GM21528 (cell line): ENCODE results near the gene CBY1.

Experiments used
- ATAC-seq: cut with Tn5 transposase; IDR thresholded peaks from one replicate; pipeline ENCODE4 v1.9.1; 2021; ENCODE audit warnings: mild to moderate bottlenecking, moderate library complexity; ENCODE audit not compliant: unreplicated experiment, low FRiP score

CBY1 gene

DNA sequence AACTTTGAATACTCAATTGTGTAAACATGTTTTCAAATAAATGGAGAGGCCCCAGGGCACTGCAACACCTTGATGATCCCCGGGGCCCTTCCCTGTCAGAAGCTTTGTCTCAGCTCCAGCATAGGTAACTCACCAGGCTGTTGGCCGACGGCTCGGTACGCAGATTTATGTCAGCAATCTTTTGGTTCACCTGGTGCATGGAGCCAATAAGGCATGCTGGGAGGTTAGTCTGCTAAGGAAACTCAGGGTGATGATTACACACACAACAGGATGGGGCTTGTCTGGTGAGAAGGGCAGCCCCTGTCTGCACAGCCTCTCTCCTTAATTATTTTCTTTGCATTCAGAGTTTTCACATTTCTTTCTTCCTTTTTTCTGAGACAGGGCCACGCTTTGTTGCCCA, 11.0 kb upstream of the CBY1 start:
- ATAC-seq = no peak

DNA sequence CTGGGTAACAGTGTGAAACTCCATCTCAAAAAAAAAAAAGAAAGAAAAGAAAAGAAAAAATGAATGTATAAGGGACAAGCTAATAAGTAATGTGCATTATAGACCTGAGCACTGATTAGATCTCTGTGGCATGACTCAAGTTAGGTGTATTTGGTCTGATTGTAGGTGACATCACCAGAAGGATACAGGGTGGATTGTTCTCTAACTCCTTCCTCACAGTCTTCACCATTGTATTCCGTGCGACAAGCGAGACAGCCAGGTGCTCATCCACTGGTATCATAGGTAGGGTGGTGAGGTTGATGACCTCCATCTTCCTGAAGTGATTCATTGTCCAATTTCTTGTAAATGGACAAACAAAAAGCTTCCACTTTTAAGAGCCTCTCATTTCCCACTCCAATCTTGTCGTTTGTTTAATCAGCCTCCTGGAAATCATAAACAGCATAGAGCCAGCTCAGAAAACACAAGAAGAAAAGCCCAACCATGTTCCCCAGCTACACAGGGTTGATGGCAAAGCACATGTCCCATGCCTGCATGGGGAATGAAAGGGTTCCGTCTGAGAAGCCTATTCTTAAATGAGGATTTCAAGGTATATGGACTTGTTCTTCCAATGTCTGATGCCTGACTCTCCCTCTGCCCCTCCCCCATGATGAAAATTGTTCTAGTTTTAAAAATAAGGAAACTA, 6.5 kb upstream of the CBY1 start:
- no peak for ATAC-seq

DNA sequence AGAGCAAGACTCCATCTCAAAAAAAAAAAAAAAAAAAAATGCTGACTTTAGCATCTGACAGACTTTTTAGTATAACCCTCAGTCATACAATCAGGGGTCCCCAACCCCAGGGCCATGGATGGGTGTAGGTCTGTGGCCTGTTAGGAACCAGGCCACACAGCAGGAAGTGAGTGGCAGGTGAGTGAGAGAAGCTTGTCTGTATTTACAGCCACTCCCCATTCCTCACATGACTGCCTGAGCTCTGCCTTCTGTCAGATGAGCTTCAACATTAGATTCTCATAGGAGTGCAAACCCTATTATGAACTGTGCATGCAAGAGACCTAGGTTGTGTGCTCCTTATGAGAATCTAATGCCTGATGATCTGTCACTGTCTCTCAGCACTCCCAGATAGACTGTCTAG, 3.6 kb upstream of the CBY1 start:
- ATAC-seq = no peak

DNA sequence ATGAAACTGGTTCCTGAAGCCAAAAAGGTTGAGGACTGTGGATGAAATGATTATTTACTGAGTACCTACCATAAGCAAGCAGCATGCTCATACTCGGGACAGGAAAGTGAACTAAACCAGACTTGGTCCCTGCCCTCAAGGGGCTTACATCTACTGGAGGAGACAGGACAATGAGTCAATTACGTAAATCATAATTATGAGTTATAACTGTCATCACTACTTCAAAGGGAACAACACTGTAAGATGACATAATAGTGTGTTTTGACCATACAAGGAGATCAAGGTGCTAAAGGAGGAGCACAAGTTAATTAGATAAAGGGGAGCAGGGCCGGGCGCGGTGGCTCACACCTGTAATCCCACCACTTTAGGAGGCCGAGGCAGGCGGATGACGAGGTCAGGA, 2.7 kb upstream of the CBY1 start:
- no peak for ATAC-seq

DNA sequence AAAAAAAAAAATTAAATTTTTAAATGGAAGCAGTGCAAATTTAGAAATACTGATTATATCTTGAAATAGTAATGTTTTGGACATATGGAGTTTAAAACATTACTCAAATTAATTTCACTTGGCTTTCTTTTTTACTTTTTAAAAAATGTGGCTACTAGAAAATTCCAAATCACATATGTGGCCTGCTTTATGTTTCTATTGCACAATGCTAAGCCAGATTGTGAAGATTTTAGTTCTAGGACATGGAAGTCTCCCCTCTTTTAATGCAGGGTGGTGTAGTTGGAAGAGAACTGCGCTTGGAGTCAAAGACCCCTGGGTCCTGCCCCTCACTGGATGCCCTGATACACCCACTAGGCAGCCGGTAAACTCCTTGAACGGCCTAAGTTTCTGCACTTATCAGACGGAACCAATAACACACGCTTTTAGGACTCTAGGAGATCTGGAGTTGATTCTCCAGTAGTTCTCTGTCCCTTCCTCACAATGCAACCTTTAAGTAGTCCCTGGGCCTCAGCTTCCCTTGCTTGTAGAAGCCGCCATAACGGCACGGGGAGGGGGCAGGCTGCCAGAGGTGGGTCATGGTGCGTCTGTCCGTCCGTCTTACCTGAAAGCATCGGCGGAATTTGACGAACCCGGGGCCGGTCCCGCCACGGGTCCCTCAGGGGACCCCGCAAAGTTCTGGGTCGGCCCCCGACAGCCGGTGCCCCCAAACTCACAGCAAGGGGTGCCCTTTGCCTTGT, 751 bp upstream of the CBY1 start:
- ATAC-seq = no peak

DNA sequence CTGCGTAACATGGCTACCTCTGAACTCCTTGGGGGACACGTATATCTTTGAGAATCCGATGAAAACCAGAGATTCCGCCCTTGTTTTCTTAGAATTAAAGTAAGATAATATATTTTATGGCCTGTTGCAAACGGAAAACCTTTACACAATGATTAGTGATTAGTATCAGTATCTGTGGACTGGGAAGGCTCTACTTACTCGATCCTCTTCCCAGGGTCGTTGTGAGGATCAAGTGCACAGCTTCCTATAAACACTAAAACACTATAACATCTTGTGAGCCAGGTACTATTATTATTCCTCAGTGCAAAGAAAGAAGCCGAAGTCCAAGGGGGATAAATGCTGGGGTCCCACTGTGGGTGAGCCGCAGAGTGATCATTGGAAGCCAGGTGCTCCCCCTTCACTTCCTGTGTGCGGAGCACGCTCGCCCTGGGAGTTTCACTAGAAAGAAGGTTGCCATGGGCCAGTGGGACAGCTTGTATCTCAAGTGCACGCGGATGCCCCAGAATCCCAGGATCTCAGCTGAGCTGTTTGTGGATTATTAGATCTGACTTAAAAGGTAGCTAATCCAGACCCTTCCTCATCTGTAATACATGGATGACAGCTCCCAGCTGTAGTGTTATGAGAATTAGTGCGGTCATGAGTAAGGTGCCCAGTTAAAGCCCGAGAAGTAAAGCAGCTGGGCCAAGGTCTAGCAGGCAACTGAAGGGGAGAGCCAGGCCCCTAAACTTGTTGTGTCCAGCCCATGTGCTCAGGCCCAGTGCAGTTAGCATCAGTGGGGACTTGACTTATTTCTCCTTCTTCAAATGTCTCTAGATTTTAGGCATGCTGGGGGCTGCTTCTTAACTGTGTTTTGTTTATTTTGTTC, 839 bp downstream of the CBY1 start:
- ATAC-seq = peak; percentile 43

DNA sequence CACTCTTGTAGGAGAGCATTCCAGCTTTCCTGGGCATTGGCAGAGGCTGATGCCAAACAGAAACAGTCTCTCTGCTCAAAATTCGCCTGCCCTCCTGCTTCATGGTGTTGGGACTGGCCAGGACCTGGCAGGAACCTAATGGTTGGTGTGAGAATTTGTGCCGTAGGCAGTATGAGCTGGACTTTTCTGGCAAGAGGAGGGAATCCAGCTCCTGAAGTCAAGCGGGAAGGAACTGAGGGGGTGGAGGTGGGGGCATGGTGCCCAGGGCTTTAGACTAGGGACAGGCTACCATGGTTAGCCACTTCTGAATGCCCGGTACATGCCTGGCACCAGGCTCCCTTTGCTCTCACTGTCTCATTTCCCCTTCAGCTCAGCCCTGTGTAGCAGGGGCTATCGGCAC, 18.4 kb downstream of the CBY1 start:
- no peak for ATAC-seq

DNA sequence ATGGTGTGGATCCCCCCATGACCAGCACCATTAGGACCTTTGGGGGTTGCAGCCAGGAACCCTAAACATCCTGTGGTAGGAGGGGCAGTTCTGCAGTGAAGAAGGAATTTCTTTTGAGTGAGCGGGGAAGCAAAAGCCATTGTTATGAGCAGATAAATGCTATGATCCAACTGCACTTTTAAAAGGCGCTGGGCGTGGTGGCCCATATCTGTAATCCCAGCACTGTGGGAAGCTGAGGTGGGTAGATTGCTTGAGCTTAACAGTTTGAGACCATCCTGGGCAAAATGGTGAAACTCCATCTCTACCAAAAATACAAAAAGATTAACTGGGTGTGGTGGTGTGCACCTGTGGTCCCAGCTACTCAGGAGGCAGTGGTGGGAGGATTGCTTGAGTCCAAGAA, 19.4 kb downstream of the CBY1 start:
- ATAC-seq = no peak

DNA sequence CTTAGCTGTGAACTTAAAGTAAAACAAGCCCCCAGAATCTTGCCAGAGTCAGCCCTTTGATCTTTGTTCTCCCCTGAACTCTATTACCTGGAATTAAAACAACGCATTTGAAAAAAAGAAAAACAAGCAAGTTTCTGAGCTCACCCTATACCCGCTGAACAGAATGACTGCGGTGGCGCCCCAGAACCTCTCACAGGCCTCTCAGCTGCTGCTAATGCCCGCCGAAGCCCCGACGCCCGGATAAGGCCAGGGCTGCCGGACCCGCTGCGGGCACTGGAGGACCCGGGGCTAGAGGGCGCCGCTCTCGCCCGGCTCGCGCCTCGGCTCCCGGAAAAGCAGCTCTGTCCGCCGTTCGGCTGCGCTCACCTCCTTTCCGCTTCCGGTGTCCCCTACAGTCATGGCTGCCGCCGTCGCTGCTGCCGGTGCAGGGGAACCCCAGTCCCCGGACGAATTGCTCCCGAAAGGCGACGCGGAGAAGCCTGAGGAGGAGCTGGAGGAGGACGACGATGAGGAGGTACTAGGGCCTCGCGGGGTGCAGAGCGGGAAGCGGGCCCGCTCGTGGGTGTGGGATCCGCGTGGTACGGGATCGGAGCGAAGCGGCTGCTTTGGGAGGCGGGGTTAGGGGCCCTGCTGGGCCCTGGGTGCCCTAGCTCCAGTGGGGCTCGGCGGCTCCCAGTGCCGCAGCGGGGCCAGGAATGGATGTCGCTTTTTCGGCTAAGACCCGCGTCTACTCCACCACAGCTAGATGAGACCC, 25.3 kb downstream of the CBY1 start, which contains the start of gene TOMM22:
TOMM22 (plus strand) TSS at position 376 of the 754 bp plus-strand sequence; CDS start at position 398, 22 bp downstream.
- peak; percentile 88 for ATAC-seq

DNA sequence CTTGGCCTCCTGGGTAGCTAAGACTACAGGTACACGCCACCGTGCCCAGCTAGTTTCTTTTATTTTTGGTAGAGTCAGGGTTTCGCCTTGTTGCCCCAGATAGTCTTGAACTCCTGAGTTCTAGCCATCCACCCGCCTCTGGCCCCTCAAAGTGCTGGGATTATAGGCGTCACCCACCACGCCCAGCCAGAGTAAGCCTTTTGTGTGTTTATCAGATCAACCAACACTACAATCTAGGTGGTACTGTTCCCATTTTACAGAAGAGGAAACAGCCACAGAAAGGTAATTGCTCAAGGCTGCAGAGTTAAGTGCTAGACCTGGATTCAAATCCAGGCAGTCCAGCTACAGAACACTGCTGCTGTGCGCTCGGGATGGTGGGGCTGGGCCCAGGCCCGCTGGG, 28.5 kb downstream of the CBY1 start:
- no peak for ATAC-seq

DNA sequence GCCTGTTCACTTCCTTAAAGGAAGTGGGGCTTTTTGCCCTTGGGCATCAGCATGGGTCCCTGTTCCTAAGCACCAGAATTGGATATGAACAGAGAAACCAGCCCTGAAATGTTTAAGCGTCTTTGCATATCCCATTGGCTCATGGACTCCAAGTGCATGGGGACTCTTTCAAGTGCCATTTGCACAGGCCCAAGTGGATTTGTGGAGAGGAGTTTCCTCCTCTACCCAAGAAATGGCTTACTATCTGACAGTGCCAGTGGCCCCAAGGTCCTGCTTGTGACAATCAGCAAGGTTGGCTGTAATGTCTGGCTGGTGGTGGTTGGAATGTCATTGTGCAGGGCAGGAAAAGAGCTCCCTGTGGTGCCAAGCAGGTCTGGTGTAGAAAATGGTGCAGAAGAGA, 29.3 kb downstream of the CBY1 start:
- ATAC-seq = no peak

DNA sequence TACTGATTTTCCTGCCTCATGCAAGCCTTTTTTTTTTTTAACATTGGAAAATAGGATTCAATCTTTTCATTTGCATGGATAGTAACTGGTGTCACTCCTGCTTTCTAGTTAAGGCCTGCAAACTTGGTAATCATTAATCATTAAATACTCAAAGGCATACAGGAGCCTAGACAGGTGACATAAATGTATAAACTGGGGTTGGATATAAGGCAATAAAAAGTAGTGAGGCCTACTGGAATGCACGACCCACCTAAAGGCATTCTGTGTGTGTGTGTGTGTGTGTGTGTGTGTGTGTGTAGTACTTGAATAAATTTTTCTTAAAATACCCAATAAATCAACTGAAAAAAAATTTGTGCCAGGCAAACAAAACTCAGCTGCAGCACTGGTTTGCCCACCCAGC, 33.2 kb downstream of the CBY1 start:
- ATAC-seq = no peak

DNA sequence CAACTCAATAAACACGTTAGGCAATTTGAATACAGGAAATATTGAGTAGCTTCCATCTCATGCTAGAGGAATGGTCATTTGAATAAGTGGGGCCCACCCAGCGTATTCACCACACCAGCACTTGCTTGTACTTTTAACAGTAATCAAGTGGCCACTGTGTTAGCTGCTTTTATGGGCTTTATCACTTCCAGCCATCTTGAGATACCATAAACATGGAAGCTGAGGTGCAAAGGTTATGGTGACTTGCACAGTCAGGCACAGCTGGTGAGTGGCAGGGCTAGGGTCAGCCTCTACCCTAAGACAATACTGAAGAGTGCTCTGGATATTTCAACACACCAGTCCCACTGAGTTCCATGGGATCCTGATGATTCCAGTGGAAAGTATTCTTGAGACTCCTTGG, 37.6 kb downstream of the CBY1 start:
- no peak for ATAC-seq

DNA sequence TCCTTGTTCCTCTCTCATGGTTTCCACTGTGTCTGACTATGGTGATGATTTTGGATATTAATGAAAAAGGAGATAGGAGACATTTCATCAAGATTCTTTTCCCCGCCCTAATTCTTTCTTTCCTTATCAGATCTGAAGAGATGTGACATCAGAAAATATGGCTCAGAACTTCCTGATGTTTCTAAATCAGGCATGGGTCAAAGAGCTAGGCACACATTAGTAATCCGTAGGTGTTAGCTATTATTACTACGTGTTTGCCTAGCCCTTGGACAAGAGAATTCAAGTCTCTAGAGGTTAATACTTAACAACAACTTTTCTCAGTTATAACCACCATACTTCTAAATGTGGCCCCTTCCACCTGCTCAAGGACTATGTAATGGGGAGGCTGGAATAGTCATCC, 38.5 kb downstream of the CBY1 start:
- ATAC-seq = no peak

DNA sequence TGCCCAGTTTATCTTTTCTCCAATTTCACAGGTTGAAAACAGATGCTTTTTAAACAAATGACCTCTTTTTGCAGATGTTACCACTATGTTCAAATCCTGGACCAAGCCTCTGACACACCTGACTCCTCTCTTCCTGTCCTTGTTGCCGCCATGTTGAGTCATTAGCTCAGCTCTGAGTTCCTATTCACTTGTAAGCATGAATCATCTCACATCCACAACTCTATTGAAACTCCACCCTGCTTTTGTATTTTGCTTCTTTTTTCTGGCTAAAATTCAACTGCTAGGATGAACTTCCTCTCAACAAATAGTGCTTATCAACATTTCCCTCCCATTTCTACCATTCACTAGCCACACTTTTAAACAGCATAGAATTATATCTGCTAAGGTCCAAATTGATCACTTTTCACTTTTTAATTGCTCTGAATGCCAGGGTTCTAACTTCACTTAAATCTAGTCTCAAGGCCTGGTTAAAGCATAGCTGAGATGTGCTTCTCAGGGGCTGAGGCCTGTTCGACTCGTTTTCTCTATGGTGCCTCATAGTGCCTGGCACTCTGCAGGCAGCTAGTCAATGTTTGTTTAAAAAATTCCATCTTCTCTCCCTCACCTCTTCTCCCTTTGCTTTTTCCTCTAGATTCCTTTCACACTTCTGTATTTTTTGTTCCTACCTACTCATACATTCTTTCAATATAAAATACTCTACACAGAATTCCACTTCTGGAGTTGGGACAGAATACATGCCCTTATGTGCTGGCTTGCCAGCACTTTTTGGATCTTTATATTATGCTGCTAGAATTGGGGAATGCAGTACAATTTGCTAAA, 40.4 kb downstream of the CBY1 start:
- ATAC-seq = no peak

DNA sequence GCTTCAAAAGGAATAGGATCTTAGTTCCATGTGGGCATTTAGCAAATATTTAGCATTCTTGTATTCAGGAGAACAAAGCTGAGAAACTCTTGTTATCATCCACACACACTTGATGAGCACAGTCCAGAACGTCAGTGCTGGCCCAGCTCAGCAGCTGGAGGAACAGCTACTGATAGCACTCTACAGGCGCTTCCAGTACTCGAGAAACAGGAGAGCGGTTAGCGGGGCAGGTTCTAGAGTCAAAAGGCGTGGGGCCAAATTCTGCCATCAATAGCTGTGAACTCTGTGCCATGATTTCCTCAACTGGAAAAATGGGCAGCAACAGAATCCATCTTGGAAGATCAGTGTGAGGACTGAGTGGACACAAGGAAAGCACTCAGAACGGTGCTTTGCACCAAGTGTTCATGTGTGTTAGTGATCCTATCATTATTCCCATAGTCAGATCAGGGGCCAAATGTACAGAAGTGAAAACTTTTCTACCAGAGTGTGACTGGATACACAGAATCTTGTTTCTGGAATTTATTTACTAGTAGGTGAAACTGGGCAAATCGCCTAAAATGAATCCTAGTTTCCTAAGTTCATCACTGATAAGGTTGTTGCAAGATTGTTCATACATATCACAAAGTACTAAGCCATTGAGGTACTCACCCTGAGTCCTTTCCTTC, 41.1 kb downstream of the CBY1 start:
- no peak for ATAC-seq

DNA sequence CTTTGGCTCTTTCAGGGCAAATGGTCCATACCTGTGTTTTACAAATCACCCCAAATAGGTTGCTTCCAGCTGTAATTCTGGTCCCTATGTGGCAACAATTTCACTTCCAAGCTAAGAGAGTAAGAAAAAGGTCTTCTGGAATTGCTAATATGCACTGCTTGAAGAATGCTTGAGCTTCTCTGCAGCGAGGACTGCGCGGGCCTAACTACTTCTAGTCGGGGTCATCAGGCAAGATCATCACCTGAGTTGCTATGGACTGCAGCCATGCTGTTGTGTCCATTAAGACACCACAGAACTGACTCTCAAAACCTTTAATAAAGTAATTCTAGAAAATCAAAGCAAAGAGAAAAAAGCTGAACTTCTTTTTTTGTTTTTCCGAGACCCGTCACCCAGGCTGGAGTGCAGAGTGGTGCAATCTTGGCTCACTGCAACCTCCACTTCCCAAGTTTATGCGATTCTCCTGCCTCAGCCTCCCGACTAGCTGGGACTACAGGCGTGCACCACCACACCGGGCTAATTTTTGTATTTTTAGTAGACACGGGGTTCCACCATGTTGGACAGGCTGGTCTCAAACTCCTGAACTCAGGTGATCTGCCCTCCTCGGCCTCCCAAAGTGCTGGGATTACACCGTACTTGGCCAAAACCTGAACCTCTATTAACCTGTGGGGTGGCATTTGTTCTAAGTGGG, 42.1 kb downstream of the CBY1 start:
- no peak for ATAC-seq

DNA sequence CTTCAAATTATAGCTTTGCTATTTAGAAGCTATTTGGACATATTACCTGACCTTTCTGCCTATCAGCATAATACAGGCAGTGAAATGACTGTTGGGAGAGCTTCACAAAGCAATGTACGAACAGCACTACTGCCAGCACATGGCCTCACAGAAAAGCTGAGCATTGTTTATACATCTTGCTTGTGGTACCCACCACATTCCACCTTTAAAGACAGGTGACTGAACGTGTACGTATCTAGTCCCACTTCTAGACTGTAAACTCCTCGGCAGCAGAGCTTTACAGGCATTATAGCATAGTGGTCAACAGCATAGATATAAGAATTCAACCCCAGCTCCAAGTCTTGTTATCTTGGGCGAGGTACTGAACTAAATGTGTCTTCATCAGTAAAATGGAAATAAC, 42.7 kb downstream of the CBY1 start:
- no peak for ATAC-seq

DNA sequence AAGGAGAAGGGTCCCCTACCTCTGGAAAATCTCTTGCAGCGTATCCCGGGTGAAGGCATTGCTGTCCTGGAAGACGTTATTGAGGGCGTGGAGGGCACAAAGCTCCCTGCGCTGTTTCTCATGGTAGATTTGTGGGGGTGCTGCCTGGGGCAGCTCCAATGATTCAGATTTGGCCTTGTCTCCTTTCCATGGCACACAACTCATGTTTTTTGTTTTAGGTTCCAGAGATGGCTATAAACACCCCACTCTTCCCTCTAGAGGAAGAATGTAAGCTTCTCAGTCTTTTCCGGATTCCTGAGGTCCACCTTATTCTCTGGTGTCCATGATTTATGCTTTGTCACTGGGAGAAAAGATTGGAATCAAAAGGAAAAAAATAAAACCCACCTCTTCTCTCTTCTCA, 43.3 kb downstream of the CBY1 start:
- ATAC-seq = no peak
